ENCODE results near the gene RNF126.
"Not testable (repeated sequence)": the region's sequence is repeated elsewhere in the genome, so short reads cannot be mapped to it uniquely, and the experiment has no call there.

RNF126 gene

GRCh38 chr19:628168-628567 lies 34.8 kb downstream of the RNF126 start:
- no peak for DNase-seq (ENCODE audit: low spot score)

- DNase-seq (ENCODE audit: low spot score), result not testable (repeated sequence)
Measured at GRCh38 chr19:626566-626965, 36.4 kb downstream of the RNF126 start.

- no peak for DNase-seq (ENCODE audit: low spot score)
Measured at GRCh38 chr19:625257-625656, 37.8 kb downstream of the RNF126 start.

GRCh38 chr19:624433-625109 lies 38.4 kb downstream of the RNF126 start:
- DNase-seq (ENCODE audit: low spot score), result no peak

GRCh38 chr19:623974-624373 lies 39.0 kb downstream of the RNF126 start:
- DNase-seq (ENCODE audit: low spot score), result no peak

GRCh38 chr19:623175-623916 lies 39.7 kb downstream of the RNF126 start:
- DNase-seq (ENCODE audit: low spot score), result no peak

GRCh38 chr19:622666-623065 lies 40.3 kb downstream of the RNF126 start:
- no peak for DNase-seq (ENCODE audit: low spot score)

GRCh38 chr19:621819-622218 lies 41.2 kb downstream of the RNF126 start:
- no peak for DNase-seq (ENCODE audit: low spot score)

- not testable (repeated sequence) for DNase-seq (ENCODE audit: low spot score)
Measured at GRCh38 chr19:621191-621590, 41.8 kb downstream of the RNF126 start.

- no peak for DNase-seq (ENCODE audit: low spot score)
Measured at GRCh38 chr19:620166-620862, 42.7 kb downstream of the RNF126 start.

- no peak for DNase-seq (ENCODE audit: low spot score)
Measured at GRCh38 chr19:619286-620002, 43.6 kb downstream of the RNF126 start.

- no peak for DNase-seq (ENCODE audit: low spot score)
Measured at GRCh38 chr19:618674-619285, 44.2 kb downstream of the RNF126 start.

- no peak for DNase-seq (ENCODE audit: low spot score)
Measured at GRCh38 chr19:618247-618619, 44.8 kb downstream of the RNF126 start.

GRCh38 chr19:617551-618246 lies 45.3 kb downstream of the RNF126 start:
- no peak for DNase-seq (ENCODE audit: low spot score)

- no peak for DNase-seq (ENCODE audit: low spot score)
Measured at GRCh38 chr19:616747-617526, 46.1 kb downstream of the RNF126 start.

GRCh38 chr19:616062-616700 lies 46.8 kb downstream of the RNF126 start:
- DNase-seq (ENCODE audit: low spot score), result no peak

- no peak for DNase-seq (ENCODE audit: low spot score)
Measured at GRCh38 chr19:615619-616018, 47.4 kb downstream of the RNF126 start.

- no peak for DNase-seq (ENCODE audit: low spot score)
Measured at GRCh38 chr19:613732-614567, 49.1 kb downstream of the RNF126 start.

- DNase-seq (ENCODE audit: low spot score), result no peak
Measured at GRCh38 chr19:612941-613340, 50.1 kb downstream of the RNF126 start.

Measured in AG20443 (cell line).